Measurements from ENCODE around the gene FAM216A.
A peak's percentile ranks its signal among the peaks of the same experiment; 100 is the strongest.
"Not testable (repeated sequence)": the region's sequence is repeated elsewhere in the genome, so short reads cannot be mapped to it uniquely, and the experiment has no call there.

The FAM216A gene

GRCh38 chr12:110501752-110502738 is 33.4 kb downstream of the FAM216A start, which contains the start of the genes RAD9B and VPS29:
Gene RAD9B, plus strand, starts transcription at chr12:110502331. Its CDS starts 7 bp downstream, at chr12:110502338.
Gene VPS29, minus strand, starts transcription at chr12:110502111. Its CDS starts 60 bp downstream, at chr12:110502051.
- peak; percentile 99 for DNase-seq

DNA sequence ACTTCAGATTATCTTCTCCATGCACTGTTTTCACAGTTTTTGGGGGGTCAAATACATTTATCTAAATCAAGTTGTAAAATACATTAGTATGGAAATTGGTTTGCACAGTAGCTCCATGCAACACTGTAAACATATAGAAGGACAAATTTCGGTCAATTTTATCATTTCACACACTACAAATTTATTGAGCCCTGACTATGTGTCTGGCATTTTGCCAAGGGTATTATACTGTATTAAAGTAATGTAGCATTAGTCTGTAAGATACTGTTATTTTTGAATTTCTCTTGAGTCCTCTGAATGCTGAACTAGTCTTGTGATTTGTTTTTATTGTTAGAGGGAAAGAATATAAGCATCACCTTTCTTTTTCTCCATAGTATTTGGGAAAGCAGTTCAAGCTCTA is 34.8 kb downstream of the FAM216A start:
- DNase-seq, result no peak

DNA sequence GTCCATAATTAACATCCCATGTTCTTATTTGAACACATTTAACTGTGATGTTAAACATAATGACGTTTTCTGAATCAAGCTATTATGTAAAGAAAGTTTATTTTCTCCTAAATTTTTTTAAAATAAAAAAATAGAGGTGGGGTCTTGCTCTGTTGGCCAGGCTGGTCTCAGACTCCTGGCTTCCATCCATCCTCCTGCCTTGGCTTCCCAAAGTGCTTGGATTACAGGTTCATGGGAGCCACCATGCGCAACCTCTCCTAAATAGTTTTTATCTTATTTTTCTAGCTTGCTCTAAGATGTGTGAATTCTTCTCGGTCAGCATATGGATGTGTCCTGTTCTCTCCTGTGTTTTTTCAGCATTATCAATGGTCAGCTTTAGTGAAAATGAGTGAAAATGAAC is 36.7 kb downstream of the FAM216A start:
- no peak for DNase-seq

DNA sequence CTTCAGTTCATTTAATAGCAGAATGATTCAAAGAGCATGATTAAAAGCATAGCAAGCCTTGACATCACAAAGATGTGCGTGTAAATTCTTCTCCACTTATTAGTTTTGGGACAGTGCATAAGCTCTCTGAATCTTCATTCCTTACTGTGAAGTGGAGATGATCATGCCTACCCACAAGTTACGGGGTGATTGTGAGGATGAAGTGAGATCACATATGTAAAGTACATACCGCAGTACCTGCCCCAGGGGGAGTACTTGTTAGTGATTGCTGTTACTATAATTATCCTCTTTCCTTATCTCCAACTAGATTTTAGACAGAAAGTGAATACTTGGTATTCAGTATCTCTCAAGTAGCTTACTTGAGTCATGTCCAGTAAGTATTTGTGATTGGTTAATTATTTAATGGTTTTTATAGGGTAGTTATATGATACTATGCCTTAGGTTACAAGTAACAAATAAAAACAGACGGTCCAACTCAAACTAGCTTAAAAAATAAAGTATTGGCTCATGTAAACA is 39.5 kb downstream of the FAM216A start:
- no peak for DNase-seq

GRCh38 chr12:110513842-110514241 is 45.2 kb downstream of the FAM216A start:
- no peak for DNase-seq

GRCh38 chr12:110514363-110514762 is 45.7 kb downstream of the FAM216A start:
- no peak for DNase-seq

DNA sequence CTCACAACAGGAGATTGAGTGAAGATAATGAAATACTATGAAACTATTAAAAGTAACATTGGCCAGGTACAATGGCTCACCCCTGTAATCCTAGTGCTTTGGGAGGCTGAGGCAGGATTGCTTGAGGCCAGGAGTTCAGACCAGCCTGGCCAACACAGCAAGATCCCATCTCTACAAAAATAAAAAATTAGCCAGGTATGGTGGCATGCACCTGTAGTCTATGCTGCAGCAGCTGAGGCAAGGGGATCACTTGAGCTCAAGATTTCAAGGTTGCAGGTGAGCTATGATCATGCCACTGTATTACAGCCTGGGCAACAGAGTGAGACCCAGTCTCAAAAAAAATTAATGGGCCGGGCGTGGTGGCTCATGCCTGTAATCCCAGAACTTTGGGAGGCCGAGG is 48.4 kb downstream of the FAM216A start:
- DNase-seq, result no peak

- not testable (repeated sequence) for DNase-seq
These were observed 49.4 kb downstream of the FAM216A start for GRCh38 chr12:110518014-110518413.

DNA sequence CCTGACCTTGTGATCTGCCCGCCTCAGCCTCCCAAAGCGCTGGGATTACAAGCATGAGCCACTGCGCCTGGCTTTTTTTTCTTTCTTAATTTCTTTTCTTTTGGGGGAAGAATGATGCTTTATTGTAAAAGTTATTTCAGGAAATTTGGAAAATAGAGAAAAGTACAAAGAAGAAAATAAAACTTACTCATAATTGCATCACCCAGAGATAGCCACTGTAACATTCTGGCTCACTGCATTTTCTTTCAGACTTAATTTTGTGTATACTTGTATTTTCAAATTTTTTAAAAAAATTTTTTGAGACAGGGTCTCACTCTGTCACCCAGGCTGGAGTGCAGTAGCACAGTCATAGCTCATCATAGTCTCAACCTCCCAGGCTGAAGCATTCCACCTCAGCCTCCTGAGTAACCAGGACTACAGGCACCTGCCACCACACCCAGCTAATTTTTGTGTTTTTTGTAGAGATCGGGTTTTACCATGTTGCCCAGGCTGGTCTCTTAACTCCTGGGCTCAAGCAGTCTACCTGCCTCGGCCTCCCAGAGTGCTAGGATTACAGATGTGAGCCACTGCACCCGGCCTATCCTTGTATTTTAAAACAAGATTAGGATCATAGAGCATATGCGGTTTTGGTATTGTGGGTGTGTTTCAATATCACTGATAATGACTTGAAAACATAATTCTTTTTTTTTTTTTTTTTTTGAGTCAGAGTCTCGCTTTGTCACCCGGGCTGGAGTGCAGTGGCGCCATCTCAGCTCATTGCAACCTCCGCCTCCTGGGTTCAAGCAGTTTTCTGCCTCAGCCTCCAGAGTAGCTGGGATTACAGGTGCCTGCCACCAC is 52.4 kb downstream of the FAM216A start:
- not testable (repeated sequence) for DNase-seq

- no peak for DNase-seq
These were observed 59.7 kb downstream of the FAM216A start for GRCh38 chr12:110528277-110528839.

GRCh38 chr12:110530511-110530910 is 61.9 kb downstream of the FAM216A start:
- no peak for DNase-seq

DNA sequence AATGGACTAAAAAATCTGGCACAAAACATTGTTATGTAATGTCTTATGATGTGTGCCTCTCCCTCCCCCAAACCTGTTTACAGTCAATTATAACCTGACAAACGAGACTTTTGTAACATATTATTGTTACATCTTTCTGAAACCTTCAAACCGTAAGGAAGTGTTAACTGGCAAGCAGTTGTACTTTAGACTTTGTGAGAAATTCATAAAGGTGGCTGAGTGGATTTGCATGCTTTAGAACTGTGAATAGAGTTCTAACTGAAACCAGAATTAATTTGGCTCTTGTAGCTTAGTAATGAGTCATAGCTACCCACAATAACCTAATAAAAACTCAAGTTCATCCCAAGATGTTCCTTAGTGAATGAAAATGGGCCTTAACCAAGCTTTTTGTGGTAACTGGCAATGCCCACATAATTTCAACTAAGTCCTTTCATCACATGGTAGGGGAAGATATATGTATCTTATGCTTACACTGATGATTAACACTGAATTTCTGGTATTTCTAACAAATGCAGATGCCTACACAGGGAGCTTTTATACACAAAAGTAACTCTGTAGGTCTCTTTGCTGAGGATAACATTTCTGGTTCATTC is 63.2 kb downstream of the FAM216A start:
- no peak for DNase-seq

DNA sequence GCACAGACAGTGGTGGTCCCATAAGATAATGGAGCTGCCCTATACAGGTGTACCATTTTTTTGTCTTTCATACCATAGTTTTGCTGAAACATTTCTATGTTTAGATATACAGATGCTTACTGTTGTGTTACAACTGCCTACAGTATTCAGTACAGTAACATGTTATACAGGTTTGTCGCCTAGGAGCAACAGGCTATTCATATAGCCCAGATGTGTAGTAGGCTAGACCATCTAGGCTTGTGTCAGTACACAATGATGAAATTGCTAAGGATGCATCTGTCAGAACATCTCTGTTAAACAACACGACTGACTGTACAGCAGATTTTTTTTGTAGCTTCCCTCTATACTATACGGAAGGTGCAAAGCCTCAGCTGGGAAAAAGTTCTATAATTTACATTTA is 64.0 kb downstream of the FAM216A start:
- DNase-seq, result no peak

DNA sequence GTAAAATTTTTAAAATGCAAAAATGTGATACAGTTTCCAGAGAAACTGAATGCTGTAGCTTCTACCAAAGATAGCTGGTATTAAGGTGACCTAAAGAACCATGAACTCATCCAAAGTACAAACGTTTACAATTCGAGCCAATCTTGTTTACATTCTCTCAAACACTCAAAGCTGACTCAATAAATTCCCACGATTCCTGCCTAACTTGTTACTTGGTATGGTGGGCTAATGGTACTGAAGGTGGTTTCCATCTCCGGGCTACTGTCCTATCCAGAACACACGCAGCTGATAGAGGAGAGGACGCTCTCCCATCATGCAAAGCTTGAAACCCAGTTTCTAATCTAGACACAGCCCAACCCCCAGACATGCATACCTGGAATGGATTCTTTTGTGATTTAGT is 65.0 kb downstream of the FAM216A start:
- no peak for DNase-seq

- DNase-seq, result no peak
These were observed 66.2 kb downstream of the FAM216A start for GRCh38 chr12:110534811-110535210.

- DNase-seq, result no peak
These were observed 68.4 kb downstream of the FAM216A start for GRCh38 chr12:110536834-110537604.

DNA sequence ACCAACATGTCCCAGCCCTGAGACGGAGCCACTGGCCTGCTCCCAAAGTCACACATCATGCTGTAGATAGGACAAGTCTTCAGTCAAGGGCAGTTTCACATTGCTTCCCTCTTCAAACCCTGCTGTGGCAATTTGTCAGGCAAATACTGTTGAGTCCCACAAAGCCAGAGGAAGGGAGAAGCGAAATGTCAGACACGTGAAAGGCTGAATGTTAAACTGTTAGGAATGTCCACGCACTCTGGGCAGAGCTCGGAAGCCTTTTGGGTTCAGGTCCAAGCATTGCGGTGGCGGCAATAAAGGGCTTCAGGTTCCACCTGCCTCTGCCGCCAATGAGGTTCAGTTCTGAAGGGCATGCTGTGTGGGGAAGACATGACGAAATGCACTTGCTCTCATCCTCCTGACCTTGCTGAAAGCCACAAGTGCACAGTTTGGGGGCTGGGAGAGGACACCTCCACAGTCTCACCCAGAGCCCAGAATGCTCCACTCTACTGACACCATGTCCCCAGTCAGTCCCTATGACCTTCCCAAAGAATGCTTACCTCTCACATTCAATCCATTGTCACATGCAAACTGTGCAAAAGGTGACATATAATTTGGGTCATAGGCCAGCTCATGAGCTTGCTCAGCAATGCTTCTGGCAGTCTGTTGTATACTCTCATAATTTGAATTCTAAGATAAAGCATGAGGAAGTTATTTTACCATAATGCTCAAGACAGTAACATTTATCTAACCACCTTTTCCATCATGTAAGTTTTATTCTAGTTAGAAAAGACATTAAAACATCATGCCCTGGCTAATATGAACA is 69.2 kb downstream of the FAM216A start:
- DNase-seq, result no peak

- DNase-seq, result no peak
These were observed 70.4 kb downstream of the FAM216A start for GRCh38 chr12:110538869-110539622.

Data from CD4-positive, alpha-beta T cell treated with Interferon gamma for 1 hour (primary cell).